Amygdala (tissue), 56 donors: ENCODE data around the gene CTR9.
"Not testable (repeated sequence)": the region's sequence is repeated elsewhere in the genome, so short reads cannot be mapped to it uniquely, and the experiment has no call there.

ENCODE experiments used
- DNase-seq, 56 donors: peaks; one replicate each; lab custom pipeline; 2025; lab: John Stamatoyannopoulos, UW

CTR9 gene

GRCh38 chr11:10808553-10809372 is 57.7 kb downstream of the CTR9 start, which contains the start of gene EIF4G2:
Gene EIF4G2, minus strand, starts transcription at chr11:10808926.
- peak; percentile 84 to 100 (median 98) for DNase-seq

DNA sequence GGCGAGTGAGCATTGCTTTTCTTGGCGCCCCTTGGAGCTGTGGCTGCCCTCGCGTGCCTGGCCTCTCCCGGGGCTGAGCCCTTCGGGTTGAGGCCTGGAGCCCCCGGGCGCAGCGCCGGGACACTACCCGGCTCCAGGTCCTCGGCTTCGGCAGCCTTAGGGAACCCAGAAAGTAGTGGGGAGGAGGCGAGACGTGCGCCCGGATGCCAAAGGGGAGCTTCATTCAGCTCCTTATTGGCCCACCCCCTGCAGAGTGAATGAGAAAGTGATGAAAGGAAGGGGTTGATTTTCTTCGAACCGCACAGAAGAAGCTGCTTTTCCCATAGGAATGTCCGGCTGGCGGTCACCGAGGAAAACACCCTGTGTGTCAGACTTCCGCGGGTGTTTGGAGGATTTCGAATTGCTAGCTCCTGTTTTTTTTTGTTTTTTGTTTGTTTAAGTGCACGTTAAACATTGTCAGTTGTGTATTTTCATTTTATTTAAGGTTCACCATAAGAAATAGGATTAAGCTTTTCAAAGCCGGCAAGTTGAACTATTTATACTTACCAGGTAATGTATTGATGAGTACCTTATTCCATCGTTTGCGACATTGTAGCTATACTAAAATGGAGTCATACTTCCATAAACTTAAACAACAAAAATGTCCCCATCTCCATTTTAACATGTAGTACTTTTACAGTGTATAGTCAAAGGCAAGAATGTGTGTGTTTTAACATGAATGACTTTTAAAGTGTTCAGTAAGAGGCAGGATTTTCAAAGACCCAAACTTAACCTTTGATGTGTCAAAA is 58.5 kb downstream of the CTR9 start:
- peak in 20 of 56 donors; percentile 28 to 70 (median 54) for DNase-seq

GRCh38 chr11:10813945-10814344 is 62.9 kb downstream of the CTR9 start:
- DNase-seq: no peak

DNA sequence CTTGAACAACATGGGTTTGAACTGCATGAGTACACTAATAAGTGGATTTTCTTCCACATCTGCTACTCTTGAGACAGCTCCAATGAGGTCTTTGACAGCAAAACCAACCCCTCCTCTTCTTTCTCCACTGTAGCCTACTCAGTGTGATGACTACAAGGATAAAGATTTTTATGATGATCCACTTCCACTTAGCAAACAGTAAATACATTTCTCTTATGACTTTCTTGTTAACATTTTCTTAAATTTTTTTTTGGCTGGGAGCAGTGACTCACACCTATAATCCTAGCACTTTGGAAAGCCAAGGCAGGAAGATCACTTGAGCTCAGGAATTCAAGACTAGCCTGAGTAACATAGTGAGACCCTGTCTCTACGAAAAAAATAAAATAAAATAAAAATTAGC is 67.5 kb downstream of the CTR9 start:
- no peak for DNase-seq

DNA sequence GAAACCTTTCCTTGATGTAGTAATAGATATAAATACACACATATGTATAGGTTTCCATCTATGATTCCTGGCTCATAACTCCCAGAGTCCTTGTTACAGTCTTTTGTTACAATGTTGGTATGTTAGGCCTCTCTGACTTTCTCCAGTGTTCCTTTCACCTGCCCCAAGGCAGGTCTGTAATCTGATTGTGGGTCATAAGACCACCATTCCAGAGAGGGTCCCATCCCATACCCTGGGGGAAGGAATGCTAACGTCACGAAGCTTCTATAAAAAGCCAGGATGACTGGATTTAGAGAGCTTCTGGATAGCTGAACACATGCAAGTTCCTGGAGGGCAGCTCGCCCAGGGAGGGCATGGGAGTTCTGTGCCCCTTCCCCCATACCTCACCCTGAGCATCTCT is 71.4 kb downstream of the CTR9 start:
- DNase-seq: not testable (repeated sequence)

GRCh38 chr11:10823152-10823579 is 72.1 kb downstream of the CTR9 start:
- no peak for DNase-seq

GRCh38 chr11:10824888-10825287 is 73.8 kb downstream of the CTR9 start:
- no peak for DNase-seq

- no peak for DNase-seq
These were observed 77.4 kb downstream of the CTR9 start for GRCh38 chr11:10828402-10828801.

DNA sequence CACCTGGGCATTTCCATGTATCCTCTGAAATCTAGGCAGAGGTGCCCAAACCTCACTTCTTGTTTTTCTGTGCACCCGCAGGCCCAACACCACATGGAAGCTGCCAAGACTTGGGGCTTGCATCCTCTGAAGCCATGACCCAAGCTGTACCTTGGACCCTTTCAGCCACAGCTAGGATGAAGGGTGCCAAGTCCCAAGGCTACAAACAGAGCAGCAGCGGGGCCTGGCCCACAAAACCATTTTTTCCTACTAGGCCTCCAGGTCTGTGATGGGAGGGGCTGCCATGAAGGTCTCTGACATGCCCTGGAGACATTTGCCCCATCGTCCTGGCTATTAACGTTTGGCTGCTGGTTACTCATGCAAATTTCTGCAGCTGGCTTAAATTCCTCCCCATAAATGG is 78.1 kb downstream of the CTR9 start:
- no peak for DNase-seq
